NCI-H146 treated with DMSO at 0.1 percent for 48 hours (cell line): ENCODE measurements around the gene ADCK2.
"Not testable (repeated sequence)": the region's sequence is repeated elsewhere in the genome, so short reads cannot be mapped to it uniquely, and the experiment has no call there.

Source experiments
- DNase-seq: peaks from one replicate; lab custom pipeline; 2025; ENCODE audit not compliant: unreplicated experiment; lab: John Stamatoyannopoulos, UW

Gene ADCK2

DNA sequence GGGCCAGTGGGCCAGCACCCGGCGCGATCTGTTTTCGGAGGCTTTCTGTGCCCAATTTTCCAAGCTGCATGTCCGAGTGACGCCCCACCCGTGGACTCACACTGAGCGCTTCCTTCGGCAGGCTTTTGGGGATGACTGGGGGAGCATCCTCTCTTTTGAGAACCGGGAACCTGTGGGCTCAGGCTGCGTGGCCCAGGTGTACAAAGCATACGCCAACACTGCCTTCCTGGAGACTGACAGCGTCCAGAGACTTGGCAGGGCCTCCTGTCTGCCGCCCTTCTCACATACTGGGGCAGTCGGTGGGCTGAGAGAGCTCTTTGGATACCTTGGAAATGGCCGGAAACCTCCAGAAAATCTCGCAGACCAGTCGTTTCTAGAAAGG, 1.0 kb downstream of the ADCK2 start:
- no peak for DNase-seq

DNA sequence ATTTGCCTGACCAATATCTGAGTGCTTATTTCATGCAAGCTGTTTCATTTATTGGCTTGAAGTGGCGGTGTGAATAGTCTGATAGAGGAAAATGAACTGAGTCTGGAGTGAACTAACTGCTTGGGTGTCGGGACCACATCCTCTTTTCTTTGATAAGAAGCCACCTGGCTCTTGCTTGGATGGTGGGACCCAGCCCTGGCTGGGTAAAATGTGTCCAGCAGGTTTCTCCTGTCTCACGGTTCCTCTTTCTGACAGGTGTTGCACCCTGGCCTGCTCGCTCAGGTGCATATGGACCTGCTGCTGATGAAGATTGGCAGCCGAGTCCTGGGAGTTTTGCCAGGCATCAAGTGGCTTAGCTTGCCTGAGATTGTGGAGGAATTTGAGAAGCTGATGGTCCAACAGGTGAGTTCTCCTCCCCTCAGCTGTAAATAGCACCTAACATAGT, 1.6 kb downstream of the ADCK2 start:
- no peak for DNase-seq

DNA sequence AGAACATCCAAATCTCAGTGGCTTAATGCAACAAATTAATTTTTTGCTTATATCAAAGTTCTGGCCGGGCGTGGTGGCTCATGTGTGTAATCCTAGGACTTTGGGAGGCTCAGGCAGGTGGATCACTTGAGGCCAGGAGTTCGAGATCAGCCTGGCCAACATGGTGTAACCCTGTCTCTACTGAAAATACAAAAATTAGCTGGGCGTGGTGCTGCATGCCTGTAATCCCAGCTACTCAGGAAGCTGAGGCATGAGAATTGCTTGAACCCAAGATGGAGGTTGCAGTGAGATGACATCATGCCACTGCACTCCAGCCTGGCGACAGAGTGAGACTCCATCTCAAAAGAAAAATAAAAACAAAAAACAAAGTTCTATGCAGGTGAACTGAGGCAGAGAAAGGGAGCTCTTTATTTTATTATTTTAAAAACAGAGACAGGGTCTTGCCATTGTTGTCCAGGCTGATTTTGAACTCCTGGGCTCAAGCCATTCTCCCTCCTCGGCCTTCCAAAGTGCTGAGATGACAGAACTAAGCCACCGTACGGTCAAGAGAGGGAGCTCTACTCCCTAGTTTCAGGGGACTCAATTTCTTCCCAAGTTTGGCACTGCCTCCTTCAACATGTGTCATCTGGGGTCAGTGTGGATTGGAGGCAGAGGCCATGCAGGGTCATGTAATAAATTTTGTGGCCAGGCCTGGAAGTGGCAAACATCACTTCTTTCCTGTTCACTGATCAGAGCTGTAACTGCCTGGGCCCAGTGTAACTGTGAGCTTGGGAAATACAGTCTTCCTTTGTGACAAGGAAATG, 2.4 kb downstream of the ADCK2 start:
- no peak for DNase-seq

DNA sequence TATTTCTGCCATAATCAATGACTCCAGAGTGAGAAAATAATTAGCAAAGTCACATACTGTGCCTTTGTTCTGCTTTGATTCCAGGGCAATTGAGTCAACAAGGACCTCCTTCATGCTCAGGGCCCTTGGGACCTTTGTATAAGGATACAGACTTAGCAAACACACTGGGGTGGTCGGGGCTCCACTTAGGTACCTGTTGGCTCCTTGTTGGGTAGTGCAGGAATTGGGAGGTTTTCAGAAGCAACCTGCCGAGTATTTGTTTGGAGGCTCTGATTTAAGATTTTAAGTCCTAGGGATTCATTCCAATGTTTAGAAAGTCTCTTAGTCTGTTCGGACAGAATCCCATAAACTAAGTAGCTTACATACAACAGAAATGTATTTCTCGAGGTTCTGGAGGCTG, 3.0 kb downstream of the ADCK2 start:
- DNase-seq: no peak

DNA sequence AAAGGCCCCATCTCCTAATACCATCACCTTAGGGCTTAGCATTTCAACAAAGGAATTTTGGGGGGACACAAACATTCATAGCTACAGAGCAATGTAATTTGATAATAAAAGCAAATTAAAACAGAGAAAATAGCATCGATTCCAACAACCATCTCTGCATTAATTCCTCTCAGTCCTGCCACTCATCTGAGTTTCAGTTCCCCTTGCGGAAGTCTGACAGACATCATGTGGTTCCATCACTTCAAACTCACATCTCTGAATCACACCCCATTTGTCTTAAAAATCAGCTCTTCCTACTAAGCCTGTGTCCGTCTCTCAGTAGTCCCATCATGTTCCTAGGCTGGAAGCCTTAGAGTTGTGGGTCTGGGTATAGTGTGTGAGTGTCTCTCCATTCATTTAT, 3.6 kb downstream of the ADCK2 start:
- no peak for DNase-seq

DNA sequence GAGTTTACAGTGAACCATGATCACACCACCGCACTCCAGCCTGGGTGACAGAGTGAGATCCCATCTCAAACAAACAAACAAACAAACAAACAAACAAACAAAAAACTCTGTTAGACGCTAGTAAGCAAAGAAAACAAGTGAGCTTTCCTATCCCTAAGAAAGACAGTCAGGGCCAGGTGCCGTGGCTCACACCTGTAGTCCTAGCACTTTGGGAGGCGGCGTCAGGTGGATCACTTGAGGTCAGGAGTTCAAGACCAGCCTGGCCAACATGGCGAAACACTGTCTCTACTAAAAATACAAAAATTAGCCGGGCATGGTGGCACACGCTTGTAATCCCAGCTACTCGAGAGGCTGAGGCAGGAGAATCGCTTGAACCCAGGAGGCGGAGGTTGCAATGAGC, 4.2 kb downstream of the ADCK2 start:
- not testable (repeated sequence) for DNase-seq

DNA sequence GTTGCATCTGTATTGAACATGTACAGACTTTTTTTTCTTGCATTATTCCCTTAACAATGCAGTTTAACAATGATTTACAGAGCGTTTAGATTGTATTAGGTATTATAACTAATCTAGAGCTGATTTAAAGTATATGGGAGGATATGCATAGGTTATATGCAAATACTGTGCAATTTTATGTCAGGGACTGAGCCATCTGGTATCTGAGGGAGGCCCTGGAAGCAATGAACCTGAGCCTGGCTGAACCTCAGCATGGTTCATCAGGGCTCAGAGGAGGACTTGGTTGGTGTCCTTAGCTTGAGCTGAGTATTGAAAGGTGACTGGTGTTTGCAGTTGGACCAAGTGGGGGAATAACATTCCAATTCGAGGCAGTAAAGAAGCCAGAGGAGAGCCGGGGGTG, 4.8 kb downstream of the ADCK2 start:
- DNase-seq: no peak

DNA sequence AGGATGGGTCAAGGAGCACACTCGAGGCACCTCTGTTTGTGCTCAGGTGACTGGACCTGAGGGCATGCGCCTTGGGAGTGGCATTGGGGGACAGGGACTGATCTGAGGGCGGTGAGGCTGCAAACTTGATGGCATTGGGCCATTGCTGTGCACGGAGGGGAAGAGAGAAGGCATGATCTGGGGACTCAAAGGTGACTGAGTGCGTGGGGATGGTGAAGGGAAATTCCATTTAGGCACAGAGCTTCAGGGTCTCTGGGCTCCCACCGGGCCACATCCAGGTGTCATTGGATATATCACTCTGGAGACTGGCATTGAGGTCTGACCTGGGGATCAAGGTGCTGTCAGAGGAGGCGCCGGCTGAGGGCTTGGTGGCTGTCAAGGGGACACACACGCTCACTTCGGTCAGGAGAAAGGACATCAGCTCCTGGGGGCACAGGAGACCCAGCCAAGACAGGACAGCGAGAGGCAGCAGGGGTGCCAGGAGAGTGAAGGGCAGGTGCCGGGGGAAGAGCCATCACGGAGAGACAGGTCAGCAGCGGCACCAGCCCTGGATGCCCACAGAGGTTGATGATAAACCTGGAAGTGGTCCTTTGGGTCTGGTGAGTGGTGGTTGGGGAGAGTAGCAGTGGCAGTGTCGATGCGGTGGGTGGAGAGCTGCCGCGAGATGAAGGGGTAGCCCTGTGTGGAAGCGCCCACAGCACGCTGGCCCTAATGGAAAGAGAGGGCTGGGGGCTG, 5.5 kb downstream of the ADCK2 start:
- no peak for DNase-seq

DNA sequence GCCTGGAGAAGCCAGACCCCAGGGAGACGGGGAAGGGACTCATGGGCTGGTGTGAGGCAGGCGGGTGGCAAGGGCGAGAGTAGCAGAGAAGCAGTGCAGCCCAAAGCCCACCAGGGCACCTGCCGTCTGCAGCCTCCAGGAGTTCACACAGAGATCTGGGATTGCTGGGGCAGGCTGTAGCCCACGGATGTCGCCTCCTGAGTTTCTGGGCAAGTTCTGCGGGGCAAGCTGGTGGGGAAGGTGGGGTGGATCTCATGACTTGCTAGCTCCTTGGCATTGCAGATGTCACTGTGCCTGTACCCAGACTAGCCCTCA, 6.0 kb downstream of the ADCK2 start:
- no peak for DNase-seq

DNA sequence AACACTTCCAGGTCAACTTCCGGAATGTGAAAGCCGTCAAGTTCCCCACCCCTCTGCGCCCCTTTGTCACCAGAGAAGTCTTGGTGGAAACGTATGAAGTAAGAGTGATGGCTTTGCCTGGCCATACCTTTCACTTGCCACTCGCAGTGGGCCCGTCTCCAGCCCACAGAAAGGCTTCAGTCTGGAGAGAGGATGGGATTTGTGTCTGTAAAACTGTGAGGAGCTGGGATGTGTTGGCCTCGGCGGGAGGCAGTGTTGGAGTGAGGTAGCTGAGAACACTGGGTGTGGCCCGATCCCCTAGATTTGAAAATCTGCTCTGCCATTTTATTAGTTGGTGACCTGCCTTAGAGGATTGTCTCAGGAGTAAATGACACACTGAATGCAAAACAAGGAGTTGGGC, 6.4 kb downstream of the ADCK2 start:
- no peak for DNase-seq

DNA sequence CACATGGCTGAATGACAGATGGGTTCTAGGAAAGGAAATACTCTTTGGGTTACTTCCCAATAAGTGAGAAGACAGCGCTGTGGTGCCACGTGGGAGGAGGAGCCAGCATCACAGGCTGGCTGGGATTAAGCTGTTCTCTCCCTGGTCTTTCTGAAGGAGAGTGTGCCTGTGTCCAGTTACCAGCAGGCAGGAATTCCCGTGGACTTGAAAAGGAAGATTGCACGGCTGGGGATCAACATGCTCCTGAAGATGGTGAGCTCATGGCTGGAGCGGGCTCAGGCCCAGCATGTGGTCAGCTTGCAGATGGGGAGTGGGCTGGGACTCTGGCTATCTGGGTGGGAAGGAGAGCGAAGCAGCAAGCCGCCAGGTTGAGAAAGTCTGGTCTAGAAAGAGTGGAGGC, 8.1 kb downstream of the ADCK2 start:
- no peak for DNase-seq

DNA sequence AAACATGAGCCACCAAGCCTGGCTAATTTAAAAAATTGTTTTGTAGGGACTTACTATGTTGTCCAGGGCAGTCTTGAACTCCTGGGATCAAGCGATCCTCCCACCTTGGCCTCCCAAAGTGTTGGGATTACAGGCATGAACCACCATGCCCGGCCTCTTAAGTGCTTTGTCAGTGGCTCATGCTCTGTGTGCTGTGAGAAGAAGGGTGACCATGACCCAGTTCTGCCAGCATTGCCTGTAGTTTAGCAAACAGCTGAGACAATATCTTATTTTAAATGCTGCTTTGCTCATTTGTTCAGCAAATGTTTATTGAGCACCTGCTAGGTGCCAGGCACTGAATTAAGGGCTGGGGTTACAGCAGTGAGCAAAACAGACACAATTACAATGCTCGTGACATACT, 9.0 kb downstream of the ADCK2 start:
- no peak for DNase-seq

DNA sequence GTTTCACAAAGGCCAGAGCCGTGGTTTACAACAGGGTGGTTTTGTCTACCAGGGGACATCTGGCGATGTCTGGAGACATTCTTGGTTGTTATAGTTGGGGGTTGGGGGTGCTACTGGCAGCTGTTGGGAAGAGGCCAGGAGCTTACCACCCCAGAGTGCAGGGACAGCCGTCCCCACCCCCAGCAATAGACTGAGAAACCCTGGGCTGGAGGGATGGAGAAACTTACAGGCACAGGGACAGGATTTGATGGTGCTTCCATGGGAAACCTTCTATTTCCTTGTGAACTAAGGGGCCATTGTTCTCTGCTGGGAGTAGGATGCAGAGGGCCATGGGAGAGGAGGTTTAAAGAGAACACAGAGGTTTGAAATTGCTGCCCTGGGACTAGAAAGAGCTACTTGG, 10.9 kb downstream of the ADCK2 start:
- no peak for DNase-seq

DNA sequence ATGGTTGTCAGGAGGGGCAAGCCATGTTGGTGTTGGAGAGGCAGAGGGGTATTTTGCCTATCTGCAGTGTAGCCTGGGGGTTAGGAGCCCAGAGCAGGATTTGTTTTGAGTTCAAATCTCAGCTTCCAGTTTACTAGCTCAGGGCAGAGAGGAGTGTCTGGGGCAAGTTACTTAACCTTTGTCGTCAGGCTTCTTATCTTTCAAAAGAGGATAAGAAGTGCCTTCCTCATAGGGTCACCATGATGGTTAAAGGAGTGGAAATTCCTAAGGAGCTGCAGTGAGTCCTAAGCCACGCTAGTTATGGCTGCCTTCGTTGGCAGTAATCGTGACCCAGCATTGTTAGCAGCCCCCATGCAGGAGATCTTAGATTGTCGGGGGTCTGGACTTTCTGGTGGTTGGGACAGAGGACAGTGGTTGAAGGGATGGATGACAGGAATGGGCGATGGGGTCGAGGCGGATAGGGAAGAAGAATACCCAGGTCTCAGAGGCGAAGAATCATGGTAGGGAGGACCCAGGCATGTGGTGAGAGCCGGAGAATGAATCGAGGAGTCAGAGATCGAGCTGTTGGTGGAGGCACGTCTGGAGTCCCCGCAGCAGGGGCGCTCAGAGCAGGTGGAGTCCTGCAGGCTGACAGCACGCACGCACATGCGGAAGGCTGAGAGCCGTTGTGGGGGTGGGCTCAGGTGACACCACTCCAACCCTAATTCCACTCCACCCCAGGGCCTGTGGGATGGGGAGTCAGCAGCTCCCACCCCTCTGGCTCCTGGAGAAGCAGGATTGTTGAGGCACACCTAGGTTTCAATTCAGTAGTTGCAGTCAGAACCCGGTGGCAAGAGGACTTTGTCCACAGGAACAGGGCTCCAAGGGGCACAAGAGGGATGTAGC, 11.6 kb downstream of the ADCK2 start:
- no peak for DNase-seq

DNA sequence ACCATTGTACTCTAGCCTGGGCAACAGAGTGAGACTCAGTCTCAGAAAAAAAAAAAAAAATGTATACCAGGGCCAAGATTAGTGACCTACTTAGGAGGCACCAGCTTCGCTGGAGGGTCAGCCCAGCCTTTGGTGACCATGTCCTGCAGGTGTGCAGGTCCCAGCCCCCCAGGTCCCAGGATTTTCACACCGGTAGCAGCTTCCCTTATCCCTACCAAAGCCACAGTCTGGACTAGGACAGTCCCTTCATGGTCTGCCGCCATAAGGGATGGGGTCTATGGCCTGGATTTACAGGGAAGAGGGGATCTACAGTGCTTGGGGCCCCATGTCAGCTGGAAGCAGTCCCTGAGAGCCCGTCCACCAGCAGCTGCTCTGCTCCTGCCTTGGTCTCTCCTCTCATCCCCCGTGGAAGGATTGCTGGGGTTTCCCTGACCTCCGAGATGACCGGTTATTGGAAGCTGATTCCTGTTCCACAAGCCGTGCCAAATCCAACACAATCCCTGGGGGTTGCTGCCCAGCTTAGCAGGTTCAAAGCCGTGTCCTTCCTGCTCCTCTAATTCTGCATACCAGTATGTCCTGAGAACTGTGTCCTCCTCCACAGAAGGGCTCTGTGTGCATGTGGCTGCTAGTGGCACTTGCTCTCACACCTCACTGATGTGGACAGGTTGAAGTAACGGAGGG, 12.8 kb downstream of the ADCK2 start:
- DNase-seq: no peak

DNA sequence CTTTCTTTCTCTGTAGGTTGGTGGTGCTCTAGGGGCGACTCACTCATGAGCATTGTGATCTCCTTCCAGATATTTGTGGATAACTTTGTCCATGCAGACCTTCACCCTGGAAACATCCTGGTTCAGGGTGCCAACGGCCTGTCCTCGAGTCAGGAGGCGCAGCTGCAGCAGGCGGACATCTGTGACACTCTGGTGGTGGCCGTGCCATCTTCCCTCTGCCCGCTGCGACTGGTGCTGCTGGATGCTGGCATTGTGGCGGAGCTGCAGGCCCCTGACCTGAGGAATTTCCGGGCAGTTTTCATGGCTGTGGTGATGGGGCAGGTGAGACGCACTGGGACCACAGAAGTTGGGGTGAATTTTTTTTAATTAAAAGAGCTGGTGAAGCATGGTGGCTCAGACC, 14.2 kb downstream of the ADCK2 start:
- no peak for DNase-seq

DNA sequence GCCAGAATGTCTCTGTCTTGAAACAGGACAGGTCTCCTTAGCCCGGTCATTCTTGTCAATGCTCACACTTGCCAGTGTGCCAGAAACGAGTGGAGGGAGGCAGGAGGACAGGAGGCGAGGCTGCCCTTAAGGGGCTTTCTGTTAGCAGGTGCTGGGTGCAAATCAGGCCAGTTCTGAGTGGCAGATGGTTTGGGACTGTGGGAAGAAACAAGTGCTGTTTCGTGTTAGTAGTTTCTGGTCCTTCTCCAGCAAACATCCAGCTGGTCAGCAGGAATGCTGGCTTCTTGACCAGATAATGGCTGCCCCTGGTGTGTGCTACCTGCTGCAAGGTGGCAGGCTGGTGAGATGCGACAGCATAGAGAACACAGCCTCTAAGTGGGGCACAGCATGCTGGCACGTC, 15.6 kb downstream of the ADCK2 start:
- no peak for DNase-seq

DNA sequence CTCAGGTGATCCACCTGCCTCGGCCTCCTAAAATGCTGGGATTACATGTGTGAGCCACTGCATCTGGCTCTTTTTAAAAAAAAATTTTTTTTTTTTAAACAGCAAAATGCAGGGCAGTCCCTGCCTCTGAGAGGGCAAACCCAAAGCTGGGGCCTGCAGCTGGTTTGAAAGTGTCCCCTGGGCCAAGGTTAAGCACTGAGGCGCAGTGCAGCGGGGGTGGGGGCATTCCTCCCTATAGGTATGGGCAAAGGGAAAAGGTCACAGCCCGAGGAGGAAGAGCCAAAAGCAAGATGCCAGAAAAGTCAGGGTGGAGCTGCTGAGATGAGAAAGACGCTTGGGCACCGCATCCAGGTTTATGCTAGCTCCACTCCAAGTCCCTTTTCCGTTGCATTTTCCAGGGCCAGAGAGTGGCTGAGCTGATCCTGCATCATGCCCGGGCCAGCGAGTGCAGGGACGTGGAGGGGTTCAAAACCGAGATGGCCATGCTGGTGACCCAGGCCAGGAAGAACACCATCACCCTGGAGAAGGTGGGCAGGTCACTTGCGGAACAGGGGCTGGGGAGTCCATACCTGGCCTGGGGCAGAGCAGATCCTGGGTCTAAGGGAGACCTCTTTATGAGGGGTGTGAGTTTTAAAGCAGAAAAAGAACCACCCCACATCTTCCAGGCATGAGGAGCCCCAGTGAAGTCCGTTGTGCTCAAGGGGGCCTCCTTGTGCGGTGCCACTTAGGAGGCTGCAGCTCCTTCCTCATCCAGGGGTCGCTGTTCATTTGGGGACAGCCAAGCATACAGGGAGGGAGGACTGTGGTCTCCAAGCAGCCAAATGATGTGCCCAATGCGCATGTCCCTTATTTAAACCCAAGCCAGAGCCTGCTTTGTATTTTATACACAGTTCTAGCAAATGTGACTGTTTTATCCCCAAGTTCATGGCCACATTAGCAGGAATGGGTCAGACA, 16.7 kb downstream of the ADCK2 start:
- DNase-seq: no peak

DNA sequence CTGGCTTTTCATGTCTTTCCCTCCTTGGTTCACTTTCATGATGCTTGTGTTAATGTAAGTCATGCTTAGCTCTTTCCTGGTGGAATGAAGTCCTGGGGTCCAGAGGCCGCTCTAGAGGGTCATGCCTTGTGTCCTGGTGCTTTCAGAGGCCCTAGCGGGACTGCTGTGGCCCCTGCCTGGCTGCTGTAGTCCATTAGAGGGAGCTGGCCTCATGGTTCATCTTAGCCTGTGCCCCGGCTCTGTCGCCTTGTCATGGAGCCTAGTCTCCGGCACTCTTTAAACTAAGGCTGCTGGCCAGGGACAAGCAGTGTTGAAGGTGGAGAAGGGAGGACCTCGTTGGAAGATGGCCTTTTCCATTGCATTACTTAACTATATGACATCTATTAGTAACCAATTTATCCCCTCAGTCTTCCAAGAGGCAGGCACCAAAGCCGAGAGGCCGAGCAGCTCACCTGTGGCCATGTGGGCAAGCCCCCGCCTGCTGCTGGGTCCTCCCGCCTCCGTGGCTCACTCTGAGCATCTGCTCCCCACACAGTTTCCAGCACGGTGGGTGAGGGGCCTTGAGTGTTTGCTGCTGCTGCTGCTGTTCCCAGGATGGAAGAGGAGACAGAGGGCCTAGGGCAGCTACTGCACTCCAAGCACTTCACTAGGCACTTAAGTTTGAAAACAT, 18.8 kb downstream of the ADCK2 start:
- no peak for DNase-seq

DNA sequence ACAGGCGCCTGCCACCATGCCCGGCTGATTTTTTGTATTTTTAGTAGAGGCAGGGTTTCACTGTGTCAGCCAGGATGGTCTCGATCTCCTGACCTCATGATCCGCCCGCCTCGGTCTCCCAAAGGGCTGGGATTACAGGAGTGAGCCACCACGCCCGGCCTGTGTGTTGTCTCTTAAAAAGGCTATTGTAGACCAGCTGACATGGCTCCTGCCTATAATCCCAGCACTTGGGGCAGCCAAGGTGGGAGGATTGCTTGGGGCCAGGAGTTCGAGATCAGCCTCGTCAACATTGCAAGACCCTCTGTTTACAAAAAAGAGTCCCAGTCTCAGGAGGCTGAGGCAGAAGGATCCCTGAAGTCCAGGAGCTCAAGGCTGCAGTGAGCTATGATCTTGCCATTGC, 21.1 kb downstream of the ADCK2 start:
- DNase-seq: not testable (repeated sequence)
